Pancreas (tissue), 10 donors: ENCODE results near the gene TSSK2. TPM values are rescaled to one million over a fixed set of nuclear protein-coding genes. Genes with fewer than 3 reads are reported as not detected.

Experiments
- ATAC-seq, 4 donors: fragments of 200-7000 bp; cut with Tn5 transposase; one replicate each; pipeline versions ENCODE4 v1.8.0 to v1.9.1; 2020; ENCODE audit warnings: mild to moderate bottlenecking in 4 of 4, moderate library complexity in 4 of 4
- DNase-seq, 6 donors: peaks; one replicate each; pipeline ENCODE4 v3.0.0-alpha.2; 2020
- FAIRE-seq: peaks from 2 replicates; lab custom pipeline; 2012; peaks lifted over from hg19 to GRCh38; lab: Jason Lieb, UNC
- H3K27ac ChIP-seq, 4 donors: fragments of 200-600 bp; sonication (generic); 1 replicate in 3 of 4; 2 replicates in 1 of 4; pipeline versions ENCODE4 v1.5.0 to v1.8.0; 2020
- H3K27me3 ChIP-seq, 4 donors: fragments of 200-600 bp; one replicate each; pipeline ENCODE4 v1.8.0; 2021
- H3K36me3 ChIP-seq, 3 donors: fragments of 200-600 bp; sonication (generic) in 1 of 3; one replicate each; pipeline versions ENCODE4 v1.5.0 to v1.8.0; 2020 to 2021
- H3K4me1 ChIP-seq, 3 donors: fragments of 200-600 bp; one replicate each; pipeline ENCODE4 v1.8.0; 2021
- H3K4me3 ChIP-seq, 4 donors: fragments of 200-600 bp; sonication (generic) in 2 of 4; one replicate each; pipeline versions ENCODE4 v1.5.0 to v1.8.0; 2020 to 2021
- H3K9me3 ChIP-seq, 4 donors: fragments of 200-600 bp; one replicate each; pipeline ENCODE4 v1.8.0; 2021
- WGBS, 2 donors: extraction: QIAGEN DNeasy Blood & Tissue Kit; methylation state at CpG; one replicate each; pipeline ENCODE4 v1.1.7; 2013; 5-methylcytosine and 5-hydroxymethylcytosine counted together
- intact Hi-C, 3 donors: fragments of 100-400 bp; cut with DNase I; formaldehyde crosslinking; loops; one replicate each; pipeline versions ENCODE4 v1.11.1 to v1.14.2; 2022
- polyA plus RNA-seq, 2 donors: library from polyadenylated mRNA; stranded (reverse); fragments of 200-250 nt; gene quantifications; one replicate each; pipeline ENCODE4 v1.2.3, GENCODE V29; 2013
- total RNA-seq, 6 donors: library from RNA; stranded (reverse); fragmentation: NEBNext Ultra II Directional in 4 of 6; extraction: Animal tissue kit (Norgen Biotek cat#: 25700) in 4 of 6; gene quantifications; one replicate each; pipeline versions ENCODE4 v1.2.1 to v1.2.4, GENCODE V29; 2021 to 2023
- TF ChIP-seq, protein P1 (sequence below), 4 donors: fragments of 200-600 bp; sonication (generic) in 3 of 4; IDR thresholded peaks; one replicate each; pipeline versions ENCODE4 v1.5.0 to v1.8.0; 2021; ENCODE audit warnings: antibody characterized with exemption in 4 of 4
- donor health status: healthy with polysubstance abuse.
- donor health status: DM: no; HTN: no; CAD: no; lungs with moderate emphysema.
- donor health status: DM: no; HTN: no; CAD: no.
- donor health status: control.
- donor health status: control.
- donor health status: Bipolar disorder and iron deficiency.
- donor health status: DM: yes; HTN: yes; CAD: no.
- donor health status: DM: no; HTN: no; CAD: no.
- donor health status: DM: no; HTN: no; CAD: no.
- donor health status: DM: yes; HTN: yes; CAD: no.

Gene TSSK2
- total and polyA plus RNA-seq, 8 donors = 0.08 to 0.31 (median 0.18) TPM; not detected in 4

DNA sequence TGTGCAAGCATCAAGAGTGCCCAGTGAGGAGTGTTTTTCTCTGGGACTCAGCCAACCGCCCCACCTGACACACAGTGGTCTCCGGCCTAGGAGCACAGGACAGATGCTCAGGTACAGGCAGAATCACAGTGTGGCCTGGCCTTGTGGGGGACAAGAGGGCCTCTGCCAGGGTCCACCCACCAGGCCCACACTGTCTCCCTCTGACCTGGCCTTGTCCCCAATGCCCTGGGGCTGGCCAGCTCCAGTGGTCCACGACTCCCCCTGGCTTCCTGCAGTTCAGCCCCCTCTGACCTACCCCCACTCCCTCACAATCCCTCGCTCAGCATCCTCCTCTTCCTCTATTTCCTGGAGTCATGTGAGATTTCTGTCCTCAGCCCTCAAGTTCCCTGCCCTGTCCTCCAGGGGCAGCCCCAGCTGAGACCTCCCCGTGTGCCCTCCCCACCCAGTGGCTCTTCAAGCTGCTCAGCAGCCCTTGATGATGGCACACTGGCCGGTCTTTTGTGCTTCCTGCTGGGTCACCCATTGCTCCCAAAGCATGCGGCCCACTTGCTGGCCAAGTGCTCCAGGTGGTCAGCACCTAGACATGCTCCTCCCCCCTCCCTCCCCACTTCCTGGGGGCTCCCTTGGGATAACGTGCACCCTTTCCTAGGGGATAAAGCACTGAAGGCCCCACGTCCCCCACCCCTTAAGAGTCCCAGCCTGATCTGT lies 1.7 kb downstream of the TSSK2 start:
- H3K4me3 ChIP-seq = no peak overlapping the region
- FAIRE-seq (no peak), DNase-seq (peak in 1 of 6 donors; percentile 57), ATAC-seq (peak in 1 of 4 donors; percentile 8)
- peaks cover 0 to 22% (median 16%) of the 10 kb centered on the region in 3 donors for H3K36me3 ChIP-seq
- H3K27ac ChIP-seq = no peak overlapping the region
- TF ChIP-seq, protein P1, sequence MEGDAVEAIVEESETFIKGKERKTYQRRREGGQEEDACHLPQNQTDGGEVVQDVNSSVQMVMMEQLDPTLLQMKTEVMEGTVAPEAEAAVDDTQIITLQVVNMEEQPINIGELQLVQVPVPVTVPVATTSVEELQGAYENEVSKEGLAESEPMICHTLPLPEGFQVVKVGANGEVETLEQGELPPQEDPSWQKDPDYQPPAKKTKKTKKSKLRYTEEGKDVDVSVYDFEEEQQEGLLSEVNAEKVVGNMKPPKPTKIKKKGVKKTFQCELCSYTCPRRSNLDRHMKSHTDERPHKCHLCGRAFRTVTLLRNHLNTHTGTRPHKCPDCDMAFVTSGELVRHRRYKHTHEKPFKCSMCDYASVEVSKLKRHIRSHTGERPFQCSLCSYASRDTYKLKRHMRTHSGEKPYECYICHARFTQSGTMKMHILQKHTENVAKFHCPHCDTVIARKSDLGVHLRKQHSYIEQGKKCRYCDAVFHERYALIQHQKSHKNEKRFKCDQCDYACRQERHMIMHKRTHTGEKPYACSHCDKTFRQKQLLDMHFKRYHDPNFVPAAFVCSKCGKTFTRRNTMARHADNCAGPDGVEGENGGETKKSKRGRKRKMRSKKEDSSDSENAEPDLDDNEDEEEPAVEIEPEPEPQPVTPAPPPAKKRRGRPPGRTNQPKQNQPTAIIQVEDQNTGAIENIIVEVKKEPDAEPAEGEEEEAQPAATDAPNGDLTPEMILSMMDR (IDR thresholded peaks at IDR 0.05) = no peak
- no peaks in the 10 kb centered on the region for H3K9me3 ChIP-seq
- no peaks in the 10 kb centered on the region for H3K4me1 ChIP-seq
- intact Hi-C loops = loop anchor here in 1 of 3 donors (10.0 kb wide), 2 partner anchors 78 to 92 kb away; no protein-coding TSS in a partner anchor
- no peaks in the 10 kb centered on the region for H3K27me3 ChIP-seq
- WGBS, 2 donors = 89 to 92% methylated on average over 9 of the region's 9 CpGs

DNA sequence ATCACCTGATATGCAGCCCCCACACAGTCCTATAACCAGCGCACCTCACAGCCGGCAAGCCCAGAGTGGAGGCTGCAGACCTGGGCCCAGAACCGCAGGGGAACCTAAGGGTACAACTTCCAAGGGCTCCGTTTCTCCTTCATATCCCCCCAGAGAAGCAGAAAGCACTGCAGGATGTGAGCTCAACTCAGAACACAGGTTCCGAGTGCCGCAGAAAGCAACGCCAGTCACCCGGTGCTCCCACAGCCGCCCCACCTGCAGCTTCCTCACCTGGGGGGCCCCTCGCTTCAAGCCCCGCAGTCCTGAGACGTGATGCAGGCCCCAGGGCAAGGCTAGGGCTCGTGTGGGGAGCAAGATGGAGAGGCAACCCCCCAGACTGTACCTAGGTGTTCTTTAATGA lies 2.5 kb downstream of the TSSK2 start:
- 93 to 98% methylated on average over 13 of the region's 13 CpGs for WGBS, 2 donors
- FAIRE-seq = no peak
- Histone ChIP-seq H3K27me3 (no peaks in the 10 kb centered on the region), H3K4me1 (no peaks in the 10 kb centered on the region), H3K36me3 (peaks cover 0 to 29% (median 23%) of the 10 kb centered on the region in 3 donors), H3K27ac (no peak overlapping the region), H3K9me3 (no peaks in the 10 kb centered on the region), H3K4me3 (no peak overlapping the region)
- TF ChIP-seq, protein P1 (IDR thresholded peaks at IDR 0.05) = no peak
- no peak for ATAC-seq
- no peak for DNase-seq
- intact Hi-C loops = loop anchor here in 1 of 3 donors (10.0 kb wide), 2 partner anchors 79 to 91 kb away; no protein-coding TSS in a partner anchor

DNA sequence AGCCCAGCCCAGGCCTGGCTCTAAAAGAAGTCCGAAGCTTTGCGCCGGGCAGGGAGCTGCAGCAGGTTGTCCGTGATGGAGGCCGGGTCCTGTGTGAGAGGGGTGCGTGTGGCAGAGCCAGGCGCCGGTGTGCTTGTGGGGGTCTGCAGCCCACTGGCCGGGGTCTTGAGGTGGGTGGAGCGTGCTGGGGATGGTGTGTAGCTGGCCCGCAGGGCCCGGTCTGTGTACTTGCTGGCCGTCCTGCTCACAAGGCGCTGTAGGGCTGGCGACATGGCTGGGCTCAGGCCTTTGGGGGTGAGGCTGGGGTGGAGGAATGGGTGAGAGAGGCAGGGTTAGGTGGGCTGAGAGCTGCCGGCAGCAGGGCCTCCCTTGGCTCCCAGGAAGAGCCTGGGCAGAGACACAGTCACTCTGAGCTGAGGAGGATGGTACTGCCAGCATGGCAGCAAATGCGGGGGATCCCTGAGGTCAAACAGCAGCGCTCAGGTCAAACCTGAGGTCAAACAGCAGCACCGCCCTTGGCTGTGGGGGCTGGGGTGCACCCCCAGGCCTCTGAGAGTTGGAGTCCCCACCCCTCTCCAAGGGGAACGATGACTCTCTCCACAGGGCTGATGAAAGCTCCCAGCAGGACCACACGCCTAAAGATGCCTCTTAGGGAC lies 3.2 kb downstream of the TSSK2 start:
- Histone ChIP-seq H3K4me1 (no peaks in the 10 kb centered on the region), H3K9me3 (no peaks in the 10 kb centered on the region), H3K27ac (no peak overlapping the region), H3K36me3 (peaks cover 0 to 35% (median 30%) of the 10 kb centered on the region in 3 donors), H3K27me3 (no peaks in the 10 kb centered on the region), H3K4me3 (no peak overlapping the region)
- intact Hi-C loops = loop anchor here in 1 of 3 donors (10.0 kb wide), 2 partner anchors 80 to 90 kb away; no protein-coding TSS in a partner anchor
- DNase-seq (peak in 2 of 6 donors; percentile 19 to 71), ATAC-seq (no peak), FAIRE-seq (no peak)
- WGBS, 2 donors = 95 to 96% methylated on average over 21 of the region's 21 CpGs
- TF ChIP-seq, protein P1 (IDR thresholded peaks at IDR 0.05) = no peak

- ATAC-seq = no peak
- WGBS, 2 donors = 91 to 95% methylated on average over 18 of the region's 18 CpGs
Observed at GRCh38 chr22:19134874-19135273, 3.8 kb downstream of the TSSK2 start.

More at GRCh38 chr22:19134874-19135273, 3.8 kb downstream of the TSSK2 start:
- no peak overlapping the region for H3K27ac ChIP-seq
- no peaks in the 10 kb centered on the region for H3K9me3 ChIP-seq
- intact Hi-C loops = loop anchor here in 1 of 3 donors (10.0 kb wide), 2 partner anchors 80 to 90 kb away; no protein-coding TSS in a partner anchor
- no peak for FAIRE-seq
- peak in 1 of 6 donors; percentile 58 for DNase-seq
- H3K4me1 ChIP-seq = no peaks in the 10 kb centered on the region
- H3K27me3 ChIP-seq = no peaks in the 10 kb centered on the region
- TF ChIP-seq, protein P1 (IDR thresholded peaks at IDR 0.05) = no peak
- H3K36me3 ChIP-seq = peaks cover 0 to 41% (median 32%) of the 10 kb centered on the region in 3 donors
- H3K4me3 ChIP-seq = no peak overlapping the region
